Motor neuron (in vitro differentiated cells): ENCODE measurements around the gene PKNOX1. TPM values are rescaled to one million over a fixed set of nuclear protein-coding genes. Genes with fewer than 3 reads are reported as not detected.
"Not testable (repeated sequence)": the region's sequence is repeated elsewhere in the genome, so short reads cannot be mapped to it uniquely, and the experiment has no call there.

ENCODE experiments used
- ATAC-seq, 8 experiments: fragments of 200-7000 bp; cut with Tn5 transposase; replicated peaks in 6 of 8; 2 replicates each; pipeline ENCODE4 v1.8.0; 2021; ENCODE audit warnings: mild to moderate bottlenecking in 8 of 8, moderate library complexity in 8 of 8
- H3K27ac ChIP-seq, 2 donors: fragments of 250-450 bp; sonication (Bioruptor Pico); 2 replicates each; pipeline ENCODE4 v1.9.0; 2021; ENCODE audit warnings: antibody characterized with exemption in 2 of 2, mild to moderate bottlenecking in 2 of 2, moderate library complexity in 1 of 2
- H3K4me1 ChIP-seq, 2 donors: fragments of 250-450 bp; sonication (Bioruptor Pico); replicated peaks in 1 of 2; 2 replicates each; pipeline ENCODE4 v1.6.1; 2021; ENCODE audit warnings: antibody characterized with exemption in 2 of 2, mild to moderate bottlenecking in 2 of 2, moderate library complexity in 1 of 2
- H3K4me3 ChIP-seq, 5 donors: fragments of 250-450 bp; sonication (Bioruptor Pico); 2 replicates each; pipeline ENCODE4 v1.9.0; 2021; ENCODE audit warnings: antibody characterized with exemption in 5 of 5, mild to moderate bottlenecking in 5 of 5, moderate library complexity in 4 of 5
- WGBS, 10 experiments: fragments of 450-650 bp; shearing (Covaris generic); methylation state at CpG; one replicate each; pipeline ENCODE4 v1.0.0; 2022; 5-methylcytosine and 5-hydroxymethylcytosine counted together
- in situ Hi-C, 9 experiments: fragments of 400-800 bp; cut with MboI; loops; one replicate each; pipeline ENCODE4 v1.15.0; 2021; ENCODE audit warnings: low sequenced_read_pairs in 9 of 9, low pct_unique_long_range_greater_than_20kb in 2 of 9; ENCODE audit not compliant: unreplicated experiment in 9 of 9
- total RNA-seq, 8 experiments: library from RNA; unstranded; fragments of 300-600 nt; gene quantifications; 2 replicates each; pipeline versions ENCODE4 v1.2.3 to v1.2.4, GENCODE V29; 2022

The PKNOX1 gene, protein sequence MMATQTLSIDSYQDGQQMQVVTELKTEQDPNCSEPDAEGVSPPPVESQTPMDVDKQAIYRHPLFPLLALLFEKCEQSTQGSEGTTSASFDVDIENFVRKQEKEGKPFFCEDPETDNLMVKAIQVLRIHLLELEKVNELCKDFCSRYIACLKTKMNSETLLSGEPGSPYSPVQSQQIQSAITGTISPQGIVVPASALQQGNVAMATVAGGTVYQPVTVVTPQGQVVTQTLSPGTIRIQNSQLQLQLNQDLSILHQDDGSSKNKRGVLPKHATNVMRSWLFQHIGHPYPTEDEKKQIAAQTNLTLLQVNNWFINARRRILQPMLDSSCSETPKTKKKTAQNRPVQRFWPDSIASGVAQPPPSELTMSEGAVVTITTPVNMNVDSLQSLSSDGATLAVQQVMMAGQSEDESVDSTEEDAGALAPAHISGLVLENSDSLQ
- 10 to 100 TPM; 12.5 to 27.3 (median 15.1) TPM for total RNA-seq

DNA sequence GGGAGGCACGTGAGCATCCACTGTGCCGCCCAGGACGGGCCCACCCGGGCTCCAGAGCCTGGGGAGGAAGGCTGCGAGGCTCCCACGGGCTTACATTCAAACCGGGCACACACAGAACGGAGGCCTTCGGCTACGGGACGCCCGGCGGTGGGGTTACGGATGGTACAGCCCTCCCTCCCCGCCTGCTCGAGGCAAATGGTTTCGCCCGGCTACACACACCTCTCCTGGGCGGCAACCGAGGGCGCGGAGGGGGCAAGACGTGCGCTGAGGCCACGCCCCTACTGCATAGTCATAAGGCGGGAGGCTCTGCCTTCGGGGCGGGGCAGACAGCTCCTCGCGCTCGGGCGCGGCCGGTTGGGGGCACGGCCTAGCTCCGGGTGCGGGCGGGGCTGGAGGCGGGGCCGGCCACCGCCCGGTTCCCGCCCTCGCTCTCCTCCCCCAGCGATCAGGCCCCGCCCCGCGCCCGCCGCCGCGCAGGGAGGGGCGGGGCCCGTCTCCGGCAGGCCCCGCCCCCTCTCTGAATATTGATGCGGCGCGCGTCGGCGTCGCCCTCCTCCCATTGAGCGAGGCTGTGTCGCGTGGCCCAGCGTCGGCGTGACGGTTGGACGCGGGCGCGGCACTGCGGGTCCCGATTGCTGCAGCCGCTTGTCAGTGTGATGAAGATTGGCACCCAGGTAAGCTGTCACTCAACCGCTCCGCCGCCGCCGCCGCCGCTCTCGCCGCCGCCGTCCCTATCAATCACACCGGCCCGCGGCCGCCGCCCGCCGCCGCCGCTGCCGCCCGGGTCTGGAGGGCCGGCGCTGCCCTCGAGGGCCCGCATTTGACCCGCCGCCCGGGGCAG, at the start of gene PKNOX1:
PKNOX1 (plus strand) TSS at position 572 of the 841 bp plus-strand sequence. CDS start 29,820 bp downstream, outside the sequence.
- Histone ChIP-seq H3K27ac (peak within 1 kb of the TSS; percentile 99 to 100), H3K4me1 (peaks cover 5 to 14% of the 10 kb centered on the region in 2 donors), H3K4me3 (peak within 1 kb of the TSS; percentile 63 to 96 (median 90))
- peak; percentile 73 to 89 (median 84) for ATAC-seq
- in situ Hi-C loops = no loop called here
- WGBS, 10 experiments = 0% methylated on average over 1 to 2 of the region's 106 CpGs; no CpG with 5 or more reads in 8 of the 10 experiments

DNA sequence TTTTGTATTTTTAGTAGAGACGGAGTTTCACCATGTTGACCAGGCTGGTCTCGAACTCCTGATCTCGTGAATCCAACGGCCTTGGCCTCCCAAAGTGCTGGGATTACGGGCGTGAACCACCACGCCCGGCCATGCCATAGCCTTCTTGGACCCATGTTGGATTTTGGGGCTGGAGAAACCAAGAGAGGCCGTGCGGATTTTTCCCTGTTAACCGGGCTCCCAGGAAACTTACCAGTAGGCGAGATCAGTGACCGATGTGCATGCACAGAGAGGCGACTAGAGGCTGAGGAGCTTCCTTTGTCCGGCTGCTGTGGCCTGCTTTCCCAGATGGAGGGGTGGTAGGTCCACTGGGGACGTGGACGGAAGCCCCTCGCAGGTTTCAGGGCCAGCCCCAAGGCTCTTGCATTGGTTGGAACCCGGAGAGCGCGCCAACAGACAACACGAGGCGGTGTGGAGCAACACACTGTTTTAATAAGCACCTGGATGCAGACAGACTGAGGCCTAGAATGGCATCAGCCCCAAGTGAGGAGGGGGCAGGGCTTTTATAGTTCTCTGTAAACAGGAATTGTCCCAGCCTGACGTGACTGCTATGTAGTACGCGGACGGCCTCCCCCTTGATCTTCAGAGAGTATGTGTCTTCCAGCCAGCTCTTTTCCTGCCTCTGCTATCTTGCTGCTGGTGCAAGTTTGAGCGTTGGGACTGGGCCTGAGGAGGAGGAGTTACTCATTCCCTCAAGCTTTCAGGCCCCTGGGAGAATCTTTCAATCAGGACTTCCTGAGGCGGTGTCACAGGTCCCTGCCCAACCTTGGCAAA, 49.0 kb upstream of the PKNOX1 start, which contains the start of gene ERVH48-1:
ERVH48-1 (minus strand) TSS at position 517 of the 813 bp plus-strand sequence. CDS start 6,624 bp downstream, outside the sequence.
- H3K27ac ChIP-seq = no peak within 1 kb of the TSS
- H3K4me1 ChIP-seq = peaks cover 0 to 4% of the 10 kb centered on the region in 2 donors
- no peak within 1 kb of the TSS for H3K4me3 ChIP-seq
- in situ Hi-C loops = no loop called here
- WGBS, 10 experiments = 83 to 100% (median 90%) methylated on average over 1 to 22 of the region's 29 CpGs; no CpG with 5 or more reads in 3 of the 10 experiments
- ATAC-seq = no peak

DNA sequence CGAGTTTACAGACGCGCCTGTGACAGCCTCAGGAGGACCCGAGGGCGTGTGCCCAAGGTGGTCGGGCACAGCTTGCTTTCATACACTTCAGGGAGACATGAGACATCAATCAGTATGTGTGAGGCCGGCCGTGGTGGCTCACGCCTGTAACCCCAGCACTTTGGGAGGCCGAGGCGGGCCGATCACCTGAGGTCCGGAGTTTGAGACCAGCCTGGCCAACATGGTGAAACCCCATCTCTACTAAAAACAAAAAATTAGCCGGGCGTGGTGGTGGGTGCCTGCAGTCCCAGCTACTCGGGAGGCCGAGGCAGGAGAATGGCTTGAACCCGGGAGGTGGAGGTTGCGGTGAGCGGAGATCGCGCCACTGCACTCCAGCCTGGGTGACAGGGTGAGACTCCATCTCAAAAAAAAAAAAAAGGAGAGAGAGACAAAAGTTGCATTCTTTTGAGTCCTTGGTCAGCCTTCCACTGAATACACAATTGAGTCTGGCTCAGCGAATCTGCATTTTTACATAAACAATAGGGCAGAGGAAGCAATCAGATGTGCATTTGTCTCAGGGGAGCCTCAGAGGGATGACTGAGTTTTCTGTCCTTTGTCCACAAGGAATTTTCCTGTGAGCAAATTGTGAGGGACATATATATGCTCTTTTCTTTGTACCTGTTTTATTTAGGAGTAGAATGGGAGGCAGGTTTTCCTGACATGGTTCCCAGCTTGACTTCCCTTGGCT, 46.7 kb upstream of the PKNOX1 start:
- H3K27ac ChIP-seq, H3K4me3 ChIP-seq, in situ Hi-C loops, H3K4me1 ChIP-seq: not testable (repeated sequence)
- 82 to 98% (median 94%) methylated on average over 4 to 14 of the region's 23 CpGs; no CpG with 5 or more reads in 2 of the 10 experiments for WGBS, 10 experiments
- peak in 6 of 8 experiments; percentile 20 to 57 (median 32) for ATAC-seq

DNA sequence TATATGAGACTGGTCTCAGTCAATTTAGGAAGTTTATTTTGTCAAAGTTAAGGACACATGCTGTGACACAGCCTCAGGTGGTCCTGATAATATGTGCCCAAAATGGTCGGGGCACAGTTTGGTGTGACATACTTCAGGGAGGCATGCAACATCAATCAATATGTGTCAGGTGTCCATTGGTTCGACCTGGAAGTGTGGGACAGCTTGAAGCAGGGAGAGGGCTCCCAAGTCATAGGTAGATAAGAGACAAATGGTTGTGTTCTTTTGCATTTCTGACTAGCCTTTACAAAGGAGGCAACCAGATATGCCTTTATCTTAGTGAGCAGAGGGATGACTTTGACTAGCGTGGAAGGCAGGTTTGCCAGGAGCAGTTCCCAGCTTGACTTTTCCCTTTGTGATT, 44.4 kb upstream of the PKNOX1 start:
- in situ Hi-C loops = no loop called here
- WGBS, 10 experiments = 40 to 95% (median 73%) methylated on average over 1 to 3 of the region's 3 CpGs; no CpG with 5 or more reads in 3 of the 10 experiments
- Histone ChIP-seq H3K4me1 (no peaks in the 10 kb centered on the region), H3K27ac (no peak overlapping the region), H3K4me3 (no peak overlapping the region)
- no peak for ATAC-seq

DNA sequence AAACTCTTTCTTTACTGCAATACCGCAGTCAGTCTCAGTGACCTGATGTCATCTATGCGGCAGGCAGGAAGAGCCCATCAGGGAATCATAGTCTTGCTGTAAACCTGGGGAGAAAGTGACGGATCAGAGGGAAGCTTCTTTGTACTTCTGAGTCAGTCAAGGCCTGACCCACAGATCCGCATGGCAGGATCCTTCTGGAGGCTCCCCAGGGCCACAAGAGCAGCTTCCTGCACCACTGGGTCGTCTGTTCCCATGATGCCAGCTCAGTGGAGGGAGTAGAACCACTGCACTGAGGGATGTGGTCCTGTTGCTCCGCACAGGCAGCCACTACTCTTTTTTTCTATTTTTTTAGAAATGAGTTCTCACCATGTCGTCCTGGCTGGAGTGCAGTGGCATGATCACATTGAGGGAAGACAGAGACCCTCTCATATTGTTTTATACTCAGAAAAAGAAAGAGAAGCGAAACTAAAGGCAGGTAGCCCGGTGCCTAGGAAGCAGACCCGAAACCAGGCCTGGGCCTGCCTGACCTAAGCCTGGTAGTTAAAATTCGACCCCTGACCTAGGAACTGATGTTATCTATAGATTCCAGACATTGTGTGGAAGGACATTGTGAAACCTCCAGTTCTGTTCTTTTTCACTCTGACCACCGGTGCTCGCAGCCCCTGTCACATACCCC, 42.7 kb upstream of the PKNOX1 start:
- Histone ChIP-seq H3K27ac (no peak overlapping the region), H3K4me3 (no peak overlapping the region), H3K4me1 (no peaks in the 10 kb centered on the region)
- WGBS, 10 experiments = 74 to 95% (median 93%) methylated on average over 1 to 7 of the region's 13 CpGs; no CpG with 5 or more reads in 3 of the 10 experiments
- in situ Hi-C loops = no loop called here
- peak in 1 of 8 experiments; percentile 21 for ATAC-seq

DNA sequence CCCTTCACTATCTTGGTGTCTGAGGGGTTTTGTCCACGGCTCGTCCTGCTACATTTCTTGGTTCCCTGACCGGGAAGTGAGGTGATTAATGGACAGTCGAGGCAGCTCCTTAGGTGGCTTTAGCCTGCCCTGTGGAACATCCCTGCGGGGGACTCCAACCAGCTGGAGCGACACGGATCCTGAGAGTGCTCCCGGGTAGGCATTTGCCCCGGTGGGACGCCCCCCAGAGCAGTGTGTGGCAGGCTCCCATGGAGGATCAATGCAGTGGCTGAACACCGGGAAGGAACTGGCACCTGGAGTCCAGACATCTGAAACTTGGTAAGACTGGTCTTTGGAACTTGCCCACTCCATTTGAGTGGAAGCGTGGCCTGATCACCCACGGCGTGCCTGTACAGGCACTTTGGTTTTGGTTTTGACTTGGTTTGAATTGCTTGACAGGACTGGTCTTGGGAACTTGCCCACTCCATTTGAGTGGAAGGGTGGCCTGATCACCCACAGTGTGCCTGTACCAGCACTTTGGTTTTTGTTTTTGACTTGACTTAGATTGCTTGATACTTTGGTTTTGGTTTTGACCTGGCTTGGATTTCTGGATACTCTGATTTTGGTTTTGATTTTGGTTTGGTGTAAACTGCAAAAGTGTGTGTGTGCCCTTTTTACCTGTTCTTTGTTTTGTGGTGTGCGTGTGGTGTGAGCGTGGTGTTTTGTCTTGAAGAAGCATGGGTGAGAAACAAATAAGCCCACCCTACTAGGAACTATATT, 41.8 kb upstream of the PKNOX1 start:
- ATAC-seq, H3K27ac ChIP-seq, H3K4me3 ChIP-seq, H3K4me1 ChIP-seq, in situ Hi-C loops: not testable (repeated sequence)
- WGBS, 10 experiments = 80 to 100% (median 92%) methylated on average over 1 to 6 of the region's 16 CpGs; no CpG with 5 or more reads in 2 of the 10 experiments

DNA sequence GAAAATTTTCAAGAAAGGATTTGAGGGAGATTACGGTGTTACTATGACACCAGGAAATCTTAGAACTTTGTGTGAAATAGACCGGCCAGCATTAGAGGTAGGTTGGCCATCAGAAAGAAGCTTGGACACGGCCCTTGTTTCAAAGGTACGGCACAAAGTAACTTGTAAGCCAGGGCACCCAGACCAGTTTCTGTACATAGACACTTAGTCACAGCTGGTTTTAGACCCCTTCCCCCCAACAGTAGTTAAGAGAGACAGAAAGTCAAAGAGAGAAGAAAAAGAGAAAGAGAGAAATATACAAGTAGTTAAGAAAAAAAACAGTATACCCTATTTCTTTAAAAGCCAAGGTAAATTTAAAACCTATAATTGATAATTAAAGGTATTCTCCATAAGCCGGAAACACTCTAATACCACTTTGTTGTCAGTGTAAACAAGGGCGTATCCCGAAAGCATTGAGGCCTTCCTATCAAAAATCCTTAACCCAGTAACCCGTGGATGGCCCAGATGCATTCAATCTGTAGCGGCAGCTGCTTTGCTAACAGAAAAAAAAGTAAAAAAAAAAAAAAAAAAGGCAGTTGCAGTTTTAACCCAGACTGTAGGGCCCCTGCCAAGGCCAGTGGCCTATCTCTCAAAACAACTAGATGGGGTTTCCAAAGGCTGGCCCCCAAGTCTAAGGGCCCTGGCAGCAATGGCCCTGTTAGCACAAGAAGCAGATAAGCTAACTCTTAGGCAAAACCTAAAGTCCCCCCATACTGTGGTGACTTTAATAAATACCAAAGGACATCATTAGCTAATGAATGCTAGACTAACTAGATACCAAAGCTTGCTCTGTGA, 41.0 kb upstream of the PKNOX1 start:
- H3K4me1 ChIP-seq, ATAC-seq, H3K27ac ChIP-seq, in situ Hi-C loops, H3K4me3 ChIP-seq: not testable (repeated sequence)
- 42 to 100% (median 93%) methylated on average over 3 to 7 of the region's 9 CpGs; no CpG with 5 or more reads in 1 of the 10 experiments for WGBS, 10 experiments

DNA sequence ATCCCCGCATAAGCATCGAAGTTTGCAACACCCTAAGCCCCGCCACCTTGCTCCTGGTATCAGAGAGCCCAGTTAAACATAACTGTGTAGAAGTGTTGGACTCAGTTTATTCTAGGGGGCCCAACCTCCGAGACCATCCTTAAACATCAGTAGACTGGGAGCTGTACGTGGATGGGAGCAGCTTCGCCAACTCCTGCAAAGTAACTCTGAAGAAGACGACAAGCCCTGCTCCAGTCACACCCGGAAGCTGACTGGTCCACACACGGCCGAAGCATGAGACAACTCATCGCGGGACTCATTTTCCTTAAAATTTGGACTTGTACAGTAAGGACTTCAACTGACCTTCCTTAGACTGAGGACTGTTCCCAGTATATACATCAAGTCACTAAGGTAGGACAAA, 40.4 kb upstream of the PKNOX1 start:
- H3K4me3 ChIP-seq, H3K27ac ChIP-seq, H3K4me1 ChIP-seq, in situ Hi-C loops, ATAC-seq: not testable (repeated sequence)
- 80 to 100% (median 91%) methylated on average over 1 to 9 of the region's 12 CpGs; no CpG with 5 or more reads in 5 of the 10 experiments for WGBS, 10 experiments

DNA sequence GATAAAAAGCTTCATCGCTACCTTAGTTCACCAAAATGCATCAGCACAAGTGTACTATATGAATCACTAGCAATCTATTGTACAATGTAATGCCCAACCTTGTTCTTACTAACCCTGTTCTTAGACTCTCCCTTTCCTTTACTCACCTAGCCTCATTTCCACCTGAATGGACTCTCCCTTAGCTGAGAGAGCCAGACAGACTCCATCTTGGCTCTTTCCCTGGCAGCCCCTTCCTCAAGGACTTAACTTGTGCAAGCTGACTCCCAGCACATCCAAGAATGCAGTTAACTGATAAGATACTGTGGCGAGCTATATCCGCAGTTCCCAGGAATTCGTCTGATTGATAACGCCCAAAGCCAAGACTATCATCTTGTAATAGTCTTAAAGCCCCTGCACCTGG, 38.0 kb upstream of the PKNOX1 start:
- H3K4me1 ChIP-seq, ATAC-seq, H3K27ac ChIP-seq, in situ Hi-C loops, H3K4me3 ChIP-seq: not testable (repeated sequence)
- 88 to 100% (median 94%) methylated on average over 1 to 4 of the region's 5 CpGs; no CpG with 5 or more reads in 3 of the 10 experiments for WGBS, 10 experiments
